HL-60 (cell line): ENCODE data around the gene MNAT1.

Source experiments
- DNase-seq, 2 experiments: peaks; one replicate each; pipeline ENCODE4 v3.0.0-alpha.2; 2010 to 2020; ENCODE audit warnings: low read depth in 1 of 2, low spot score in 1 of 2
- H3K27ac ChIP-seq: fragments of 250-450 bp; sonication (Bioruptor Pico); replicated peaks from 2 replicates; pipeline ENCODE4 v1.5.1; 2020; ENCODE audit warnings: mild to moderate bottlenecking, moderate library complexity
- H3K27me3 ChIP-seq: fragments of 250-450 bp; sonication (Bioruptor Pico); 2 replicates; pipeline ENCODE4 v1.5.1; 2021; ENCODE audit warnings: mild to moderate bottlenecking, moderate library complexity; ENCODE audit not compliant: insufficient read depth, poor library complexity, severe bottlenecking
- H3K4me3 ChIP-seq: replicated peaks from 2 replicates; pipeline ENCODE4 v1.5.1; 2011; ENCODE audit warnings: mild to moderate bottlenecking, control low read depth, low read length; ENCODE audit not compliant: insufficient read depth
- CTCF ChIP-seq: IDR thresholded peaks from one replicate; pipeline ENCODE4 v1.5.1; 2011; ENCODE audit warnings: low read length, control low read depth, inconsistent platforms; ENCODE audit not compliant: insufficient read depth
- GABPA ChIP-seq: IDR thresholded peaks from 2 replicates; pipeline ENCODE4 v1.6.1; 2012; ENCODE audit warnings: low read depth
- POLR2AphosphoS5 ChIP-seq: IDR thresholded peaks from 2 replicates; pipeline ENCODE4 v1.6.1; 2012; ENCODE audit warnings: low read depth
- REST ChIP-seq: IDR thresholded peaks from 2 replicates; pipeline ENCODE4 v1.6.1; 2012; ENCODE audit warnings: low read depth; ENCODE audit not compliant: insufficient replicate concordance
- SPI1 ChIP-seq: IDR thresholded peaks from 2 replicates; pipeline ENCODE4 v1.6.1; 2012; ENCODE audit warnings: low read depth, mild to moderate bottlenecking, borderline replicate concordance

The MNAT1 gene

GRCh38 chr14:60926002-60926401, 191.4 kb downstream of the MNAT1 start:
- no peak for TF ChIP-seq SPI1
- no peak for TF ChIP-seq GABPA
- TF ChIP-seq CTCF, result no peak
- TF ChIP-seq REST, result no peak
- TF ChIP-seq POLR2AphosphoS5, result no peak
- DNase-seq, result no peak
- H3K27ac ChIP-seq, result no peak overlapping the region
- H3K4me3 ChIP-seq, result no peak overlapping the region
- no peaks in the 10 kb centered on the region for H3K27me3 ChIP-seq

- no peak for DNase-seq
- Histone ChIP-seq H3K4me3 (no peak overlapping the region), H3K27me3 (no peaks in the 10 kb centered on the region)
Measured at GRCh38 chr14:60931218-60931617, 196.7 kb downstream of the MNAT1 start.

More at GRCh38 chr14:60931218-60931617, 196.7 kb downstream of the MNAT1 start:
- TF ChIP-seq CTCF (no peak), POLR2AphosphoS5 (no peak), SPI1 (no peak), GABPA (no peak), REST (no peak)
- H3K27ac ChIP-seq, result no peak overlapping the region
